HepG2 (cell line): ENCODE measurements around the gene HNRNPF.

Source experiments
- CTCF ChIP-seq: sonication (generic); formaldehyde crosslinking; IDR thresholded peaks from 2 replicates; pipeline ENCODE4 v1.5.0; 2020; ENCODE audit warnings: mild to moderate bottlenecking, missing genetic modification reagents, moderate library complexity
- EP300 ChIP-seq, 3 experiments: sonication (generic) in 1 of 3; formaldehyde crosslinking in 1 of 3; IDR thresholded peaks; 2 replicates each; pipeline versions ENCODE4 v1.5.1 to v1.6.1; 2011 to 2020; ENCODE audit warnings: low read depth in 2 of 3, low read length in 2 of 3, borderline replicate concordance in 1 of 3, improper control_type of control experiment in 1 of 3, mild to moderate bottlenecking in 1 of 3, missing genetic modification reagents in 1 of 3, moderate library complexity in 1 of 3
- ESRRA ChIP-seq: sonication (generic); formaldehyde crosslinking; IDR thresholded peaks from 2 replicates; pipeline ENCODE4 v1.5.1; 2020; ENCODE audit warnings: mild to moderate bottlenecking, low read depth, missing genetic modification reagents
- PBX2 ChIP-seq: IDR thresholded peaks from 2 replicates; pipeline ENCODE4 v1.6.1; 2016; ENCODE audit warnings: control low read depth
- REST ChIP-seq, 2 experiments: IDR thresholded peaks; 2 replicates each; pipeline ENCODE4 v1.6.1; 2011 to 2012; ENCODE audit warnings: low read length in 2 of 2, borderline replicate concordance in 1 of 2, low read depth in 1 of 2, mild to moderate bottlenecking in 1 of 2, moderate library complexity in 1 of 2
- SIN3A ChIP-seq: IDR thresholded peaks from 2 replicates; pipeline ENCODE4 v1.6.1; 2011; ENCODE audit warnings: low read depth, mild to moderate bottlenecking, control low read depth, low read length, borderline replicate concordance
- SIX1 ChIP-seq: sonication (generic); formaldehyde crosslinking; IDR thresholded peaks from 2 replicates; pipeline ENCODE4 v1.4.0; 2020; ENCODE audit warnings: missing genetic modification reagents, borderline replicate concordance
- TRIM24 ChIP-seq: sonication (generic); formaldehyde crosslinking; IDR thresholded peaks from 2 replicates; pipeline ENCODE4 v1.8.0; 2022; ENCODE audit warnings: mild to moderate bottlenecking, missing genetic modification reagents
- YEATS2 ChIP-seq: sonication (generic); formaldehyde crosslinking; IDR thresholded peaks from 2 replicates; pipeline ENCODE4 v1.4.0; 2020; ENCODE audit warnings: missing genetic modification reagents, borderline replicate concordance
- ZNF598 ChIP-seq: sonication (generic); formaldehyde crosslinking; IDR thresholded peaks from 2 replicates; pipeline ENCODE4 v1.5.1; 2020; ENCODE audit warnings: mild to moderate bottlenecking, missing genetic modification reagents, borderline replicate concordance
- TF ChIP-seq, protein P1 (sequence below): sonication (generic); formaldehyde crosslinking; IDR thresholded peaks from 2 replicates; pipeline ENCODE4 v1.4.0; 2020; ENCODE audit warnings: mild to moderate bottlenecking, missing genetic modification reagents
- TF ChIP-seq, protein P2 (sequence below): sonication (generic); formaldehyde crosslinking; IDR thresholded peaks from 2 replicates; pipeline ENCODE4 v1.8.1; 2023; ENCODE audit warnings: mild to moderate bottlenecking, inconsistent platforms, moderate library complexity, missing genetic modification reagents, borderline replicate concordance

DNA sequence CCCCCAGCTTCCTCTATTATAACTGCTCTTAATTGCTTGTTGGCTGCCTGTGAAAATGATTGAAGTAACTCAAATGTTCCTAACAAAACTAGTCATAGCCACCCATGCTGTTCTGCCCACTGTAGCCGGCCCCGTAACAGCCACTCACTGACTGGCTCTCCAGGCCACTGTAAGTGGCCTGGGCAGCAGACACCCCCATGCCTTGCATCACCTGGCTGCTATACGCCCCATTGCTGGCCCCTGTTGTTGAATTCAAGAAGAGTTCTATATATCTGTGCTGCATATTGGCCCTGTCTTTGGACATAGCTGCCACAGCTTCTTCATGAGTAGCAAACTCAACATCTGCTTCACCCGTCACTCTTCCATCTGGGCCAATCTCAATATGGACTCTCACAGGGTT, 22.4 kb downstream of the HNRNPF start:
- TF ChIP-seq SIN3A (no peak), ZNF598 (no peak), EP300 (IDR thresholded peaks at IDR 0.05; ENCODE audit: low read depth in 2 of 2, low read length in 2 of 2) (no peak), EP300 (CRISPR knock-in tag; IDR thresholded peaks at IDR 0.05; ENCODE audit: borderline replicate concordance) (no peak), SIX1 (no peak), TRIM24 (CRISPR knock-in tag) (no peak), ESRRA (CRISPR knock-in tag) (no peak), CTCF (no peak), YEATS2 (CRISPR knock-in tag) (no peak), REST (IDR thresholded peaks at IDR 0.05; ENCODE audit: borderline replicate concordance in 1 of 2, low read depth in 1 of 2, low read length in 2 of 2) (no peak), PBX2 (CRISPR knock-in tag) (no peak)
- TF ChIP-seq, protein P1, sequence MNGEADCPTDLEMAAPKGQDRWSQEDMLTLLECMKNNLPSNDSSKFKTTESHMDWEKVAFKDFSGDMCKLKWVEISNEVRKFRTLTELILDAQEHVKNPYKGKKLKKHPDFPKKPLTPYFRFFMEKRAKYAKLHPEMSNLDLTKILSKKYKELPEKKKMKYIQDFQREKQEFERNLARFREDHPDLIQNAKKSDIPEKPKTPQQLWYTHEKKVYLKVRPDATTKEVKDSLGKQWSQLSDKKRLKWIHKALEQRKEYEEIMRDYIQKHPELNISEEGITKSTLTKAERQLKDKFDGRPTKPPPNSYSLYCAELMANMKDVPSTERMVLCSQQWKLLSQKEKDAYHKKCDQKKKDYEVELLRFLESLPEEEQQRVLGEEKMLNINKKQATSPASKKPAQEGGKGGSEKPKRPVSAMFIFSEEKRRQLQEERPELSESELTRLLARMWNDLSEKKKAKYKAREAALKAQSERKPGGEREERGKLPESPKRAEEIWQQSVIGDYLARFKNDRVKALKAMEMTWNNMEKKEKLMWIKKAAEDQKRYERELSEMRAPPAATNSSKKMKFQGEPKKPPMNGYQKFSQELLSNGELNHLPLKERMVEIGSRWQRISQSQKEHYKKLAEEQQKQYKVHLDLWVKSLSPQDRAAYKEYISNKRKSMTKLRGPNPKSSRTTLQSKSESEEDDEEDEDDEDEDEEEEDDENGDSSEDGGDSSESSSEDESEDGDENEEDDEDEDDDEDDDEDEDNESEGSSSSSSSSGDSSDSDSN (CRISPR knock-in tag) = no peak
- TF ChIP-seq, protein P2, sequence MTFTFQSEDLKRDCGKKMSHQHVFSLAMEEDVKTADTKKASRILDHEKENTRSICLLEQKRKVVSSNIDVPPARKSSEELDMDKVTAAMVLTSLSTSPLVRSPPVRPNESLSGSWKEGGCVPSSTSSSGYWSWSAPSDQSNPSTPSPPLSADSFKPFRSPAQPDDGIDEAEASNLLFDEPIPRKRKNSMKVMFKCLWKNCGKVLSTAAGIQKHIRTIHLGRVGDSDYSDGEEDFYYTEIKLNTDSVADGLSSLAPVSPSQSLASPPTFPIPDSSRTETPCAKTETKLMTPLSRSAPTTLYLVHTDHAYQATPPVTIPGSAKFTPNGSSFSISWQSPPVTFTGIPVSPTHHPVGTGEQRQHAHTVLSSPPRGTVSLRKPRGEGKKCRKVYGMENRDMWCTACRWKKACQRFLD (CRISPR knock-in tag) = no peak
